ENCODE measurements around the gene GOLGB1. TPM values are rescaled to one million over a fixed set of nuclear protein-coding genes. Genes with fewer than 3 reads are reported as not detected.
A peak's percentile ranks its signal among the peaks of the same experiment; 100 is the strongest.

The GOLGB1 gene
- total RNA-seq, 1 donor from 2014 or later = 45.8 TPM

GRCh38 chr3:121654493-121655385, 94.8 kb downstream of the GOLGB1 start:
- intact Hi-C loops (cut with micrococcal nuclease) = no loop called here
- no peak for ATAC-seq
- DNase-seq = no peak

GRCh38 chr3:121651684-121652083, 97.9 kb downstream of the GOLGB1 start:
- intact Hi-C loops (cut with micrococcal nuclease) = no loop called here

GRCh38 chr3:121649645-121650044, 99.9 kb downstream of the GOLGB1 start:
- no peak for DNase-seq
- intact Hi-C loops (cut with micrococcal nuclease) = loop anchor here (5.0 kb wide), 1 partner anchor 102 kb away; the partner anchor contains the start of gene POLQ
- no peak for ATAC-seq

More at GRCh38 chr3:121651684-121652083, 97.9 kb downstream of the GOLGB1 start:
- DNase-seq (no peak), ATAC-seq (no peak)

GRCh38 chr3:121648219-121648958, 101.2 kb downstream of the GOLGB1 start:
- DNase-seq = no peak
- ATAC-seq = peak; percentile 99
- intact Hi-C loops (cut with micrococcal nuclease) = loop anchor here (5.0 kb wide), 1 partner anchor 101 kb away; the partner anchor contains the start of gene POLQ

- no peak for ATAC-seq
- no peak for DNase-seq
- intact Hi-C loops (cut with micrococcal nuclease) = loop anchor here (5.0 kb wide), 1 partner anchor 98 kb away; the partner anchor contains the start of gene POLQ
Observed at GRCh38 chr3:121645054-121645453, 104.5 kb downstream of the GOLGB1 start.

GRCh38 chr3:121642601-121643314, 106.8 kb downstream of the GOLGB1 start:
- intact Hi-C loops (cut with micrococcal nuclease) = no loop called here
- ATAC-seq (peak; percentile 38), DNase-seq (no peak)

GRCh38 chr3:121641127-121641526, 108.4 kb downstream of the GOLGB1 start:
- DNase-seq (no peak), ATAC-seq (no peak)
- intact Hi-C loops (cut with micrococcal nuclease) = no loop called here

GRCh38 chr3:121637922-121638321, 111.6 kb downstream of the GOLGB1 start:
- DNase-seq (no peak), ATAC-seq (no peak)
- intact Hi-C loops (cut with micrococcal nuclease) = no loop called here

- intact Hi-C loops (cut with micrococcal nuclease) = no loop called here
- DNase-seq (no peak), ATAC-seq (peak; percentile 2)
Observed at GRCh38 chr3:121630355-121630754, 119.2 kb downstream of the GOLGB1 start.

GRCh38 chr3:121629601-121630000, 119.9 kb downstream of the GOLGB1 start:
- no peak for DNase-seq
- intact Hi-C loops (cut with micrococcal nuclease) = no loop called here
- ATAC-seq = peak; percentile 88

GRCh38 chr3:121627622-121628021, 121.9 kb downstream of the GOLGB1 start:
- intact Hi-C loops (cut with micrococcal nuclease) = no loop called here
- DNase-seq = no peak
- peak; percentile 38 for ATAC-seq

GRCh38 chr3:121627211-121627610, 122.3 kb downstream of the GOLGB1 start:
- intact Hi-C loops (cut with micrococcal nuclease) = no loop called here
- no peak for DNase-seq
- ATAC-seq = no peak

- intact Hi-C loops (cut with micrococcal nuclease) = no loop called here
- DNase-seq = no peak
- ATAC-seq = no peak
Observed at GRCh38 chr3:121626495-121626894, 123.0 kb downstream of the GOLGB1 start.

- DNase-seq (no peak), ATAC-seq (peak; percentile 46)
- intact Hi-C loops (cut with micrococcal nuclease) = no loop called here
Observed at GRCh38 chr3:121624147-121624899, 125.2 kb downstream of the GOLGB1 start.

- ATAC-seq (no peak), DNase-seq (no peak)
- intact Hi-C loops (cut with micrococcal nuclease) = no loop called here
Observed at GRCh38 chr3:121621491-121621890, 128.1 kb downstream of the GOLGB1 start.

GRCh38 chr3:121619691-121620090, 129.8 kb downstream of the GOLGB1 start:
- DNase-seq (no peak), ATAC-seq (no peak)
- intact Hi-C loops (cut with micrococcal nuclease) = no loop called here

Data from left ventricle myocardium superior (tissue), 1 donor.